Endodermal cell (in vitro differentiated cells): ENCODE data around the gene ANKRD36. TPM values are rescaled to one million over a fixed set of nuclear protein-coding genes. Genes with fewer than 3 reads are reported as not detected.
"Not testable (repeated sequence)": the region's sequence is repeated elsewhere in the genome, so short reads cannot be mapped to it uniquely, and the experiment has no call there.

Experiments
- DNase-seq: peaks from one replicate; pipeline ENCODE4 v3.0.0-alpha.2; 2017
- H3K27ac ChIP-seq: 2 replicates; pipeline ENCODE4 v1.5.1; 2013; ENCODE audit warnings: mild to moderate bottlenecking, low read depth, low read length, moderate library complexity
- H3K27me3 ChIP-seq: 2 replicates; pipeline ENCODE4 v1.6.1; 2013; ENCODE audit warnings: mild to moderate bottlenecking, low read length, moderate library complexity; ENCODE audit not compliant: insufficient read depth, control insufficient read depth, poor library complexity, severe bottlenecking
- H3K36me3 ChIP-seq: 2 replicates; pipeline ENCODE4 v1.7.0; 2013; ENCODE audit warnings: mild to moderate bottlenecking, low read length, moderate library complexity; ENCODE audit not compliant: control insufficient read depth, insufficient read depth
- H3K4me1 ChIP-seq: one replicate; pipeline ENCODE4 v1.7.0; 2013; ENCODE audit warnings: low read length; ENCODE audit not compliant: control insufficient read depth, insufficient read depth
- H3K4me3 ChIP-seq: 2 replicates; pipeline ENCODE4 v1.5.1; 2013; ENCODE audit warnings: mild to moderate bottlenecking, low read length, moderate library complexity
- H3K9ac ChIP-seq: 2 replicates; pipeline ENCODE4 v1.6.1; 2013; ENCODE audit warnings: mild to moderate bottlenecking, low read length, moderate library complexity; ENCODE audit not compliant: poor library complexity, severe bottlenecking; ENCODE audit errors: extremely low read depth
- H3K9me3 ChIP-seq: 2 replicates; pipeline ENCODE4 v1.6.1; 2013; ENCODE audit warnings: mild to moderate bottlenecking, low read length, moderate library complexity; ENCODE audit not compliant: control insufficient read depth
- H3K27ac Mint-ChIP-seq: 2 replicates; pipeline ENCODE4 v1.8.0; 2020; ENCODE audit warnings: mixed read lengths
- H3K27me3 Mint-ChIP-seq: 2 replicates; pipeline ENCODE4 v1.8.0; 2021; ENCODE audit warnings: mild to moderate bottlenecking, mixed read lengths; ENCODE audit not compliant: insufficient read depth
- H3K36me3 Mint-ChIP-seq: 2 replicates; pipeline ENCODE4 v1.8.0; 2020; ENCODE audit warnings: low read depth, mixed read lengths
- H3K4me1 Mint-ChIP-seq: 2 replicates; pipeline ENCODE4 v1.8.0; 2020; ENCODE audit warnings: mixed read lengths
- H3K4me3 Mint-ChIP-seq: 2 replicates; pipeline ENCODE4 v1.8.0; 2020; ENCODE audit warnings: mild to moderate bottlenecking, moderate library complexity, mixed read lengths
- H3K9me3 Mint-ChIP-seq: 2 replicates; pipeline ENCODE4 v1.8.0; 2020; ENCODE audit warnings: mild to moderate bottlenecking, mixed read lengths
- CTCF ChIP-seq: fragments of 200-600 bp; sonication (generic); conservative IDR thresholded peaks from 2 replicates; pipeline ENCODE4 v1.5.0; 2021; ENCODE audit warnings: antibody characterized with exemption, mild to moderate bottlenecking
- whole genome bisulfite sequencing, 2 experiments: methylation state at CpG; one replicate each; pipeline versions ENCODE4 v1.1.5 to v1.1.7; 2013; ENCODE audit warnings: missing lambda C conversion rate in 2 of 2, mixed read lengths in 1 of 2; ENCODE audit not compliant: insufficient coverage in 1 of 2, insufficient read length in 1 of 2; 5-methylcytosine and 5-hydroxymethylcytosine counted together
- total RNA-seq, 2 donors: library from RNA; stranded (reverse); fragmentation: NEBNext Ultra II Directional in 1 of 2; extraction: Animal tissue kit (Norgen Biotek cat#: 25700) in 1 of 2; gene quantifications; 2 replicates in 1 of 2; 3 replicates in 1 of 2; pipeline ENCODE4 v1.2.1, GENCODE V29; 2021

ANKRD36 gene
- total RNA-seq, 2 donors from 2014 or later: 26.8 to 44.8 TPM

GRCh38 chr2:97068074-97068473 is 44.9 kb upstream of the ANKRD36 start:
- Mint-ChIP-seq H3K27ac (no peak overlapping the region), H3K36me3 (no peaks in the 10 kb centered on the region), H3K27me3 (peaks cover 2% of the 10 kb centered on the region), H3K4me3 (no peak overlapping the region), H3K9me3 (peaks cover 12% of the 10 kb centered on the region), H3K4me1 (peaks cover 10% of the 10 kb centered on the region)
- H3K9me3 ChIP-seq: peaks cover 7% of the 10 kb centered on the region
- no peaks in the 10 kb centered on the region for H3K4me1 ChIP-seq
- H3K9ac ChIP-seq: no peak overlapping the region
- TF ChIP-seq CTCF: no peak
- DNase-seq: no peak
- H3K27me3 ChIP-seq: no peaks in the 10 kb centered on the region
- H3K4me3 ChIP-seq: no peak overlapping the region
- 93 to 98% methylated on average over 1 of the region's 1 CpG for WGBS, 2 experiments
- H3K27ac ChIP-seq: no peak overlapping the region
- H3K36me3 ChIP-seq: no peaks in the 10 kb centered on the region

DNA sequence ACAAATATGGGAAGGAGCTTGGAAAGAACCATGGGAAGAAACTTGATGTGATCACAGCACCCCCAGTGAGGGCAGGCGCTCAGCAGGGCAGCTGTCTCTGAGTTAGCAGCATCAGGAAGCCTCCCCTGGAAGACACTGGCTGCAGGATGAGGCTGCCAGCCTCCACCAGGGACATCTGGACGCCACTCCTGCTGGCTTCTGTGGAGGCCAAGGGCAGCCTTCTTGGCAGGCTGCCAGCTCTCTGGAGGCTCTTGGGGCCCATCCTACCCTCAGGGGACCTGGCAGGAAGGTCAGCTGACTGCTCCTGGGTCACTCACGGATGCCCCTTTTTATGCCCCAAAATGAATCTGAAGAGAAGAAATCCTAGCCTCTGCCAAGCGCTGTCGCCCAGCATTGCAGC is 44.2 kb upstream of the ANKRD36 start:
- not testable (repeated sequence) for H3K4me3 ChIP-seq, H3K36me3 ChIP-seq, H3K27me3 ChIP-seq, H3K36me3 Mint-ChIP-seq, H3K4me1 ChIP-seq, DNase-seq, H3K27ac ChIP-seq, H3K27me3 Mint-ChIP-seq, H3K27ac Mint-ChIP-seq, H3K9ac ChIP-seq, H3K4me3 Mint-ChIP-seq, H3K9me3 ChIP-seq
- 94% methylated on average over 2 of the region's 5 CpGs; no CpG with 5 or more reads in 1 of the 2 experiments for WGBS, 2 experiments
- peaks cover 12% of the 10 kb centered on the region for H3K9me3 Mint-ChIP-seq
- peaks cover 11% of the 10 kb centered on the region for H3K4me1 Mint-ChIP-seq

GRCh38 chr2:97070915-97071314 is 42.0 kb upstream of the ANKRD36 start:
- not testable (repeated sequence) for H3K27ac ChIP-seq, H3K9me3 ChIP-seq, H3K36me3 ChIP-seq, H3K9ac ChIP-seq, H3K4me3 Mint-ChIP-seq, H3K36me3 Mint-ChIP-seq, H3K27me3 ChIP-seq, H3K4me3 ChIP-seq, H3K4me1 ChIP-seq, DNase-seq, H3K27me3 Mint-ChIP-seq, H3K27ac Mint-ChIP-seq
- WGBS, 2 experiments: 100% methylated on average over 1 of the region's 3 CpGs; no CpG with 5 or more reads in 1 of the 2 experiments
- Mint-ChIP-seq H3K9me3 (peaks cover 19% of the 10 kb centered on the region), H3K4me1 (peaks cover 10% of the 10 kb centered on the region)

- not testable (repeated sequence) for DNase-seq, H3K4me1 Mint-ChIP-seq, H3K27ac ChIP-seq, H3K4me1 ChIP-seq, H3K27me3 Mint-ChIP-seq, H3K36me3 Mint-ChIP-seq, H3K4me3 ChIP-seq, H3K36me3 ChIP-seq, H3K27ac Mint-ChIP-seq, H3K9me3 Mint-ChIP-seq, H3K9ac ChIP-seq, H3K4me3 Mint-ChIP-seq, H3K27me3 ChIP-seq, H3K9me3 ChIP-seq
- WGBS, 2 experiments: 93% methylated on average over 8 of the region's 8 CpGs; no CpG with 5 or more reads in 1 of the 2 experiments
Measured at GRCh38 chr2:97077213-97077612, 35.7 kb upstream of the ANKRD36 start.

- not testable (repeated sequence) for H3K4me1 ChIP-seq, H3K4me1 Mint-ChIP-seq, H3K36me3 Mint-ChIP-seq, H3K36me3 ChIP-seq, H3K4me3 ChIP-seq, DNase-seq, H3K9me3 ChIP-seq, H3K9me3 Mint-ChIP-seq, H3K4me3 Mint-ChIP-seq, H3K27ac Mint-ChIP-seq, H3K27me3 Mint-ChIP-seq, H3K27ac ChIP-seq, H3K9ac ChIP-seq, H3K27me3 ChIP-seq
- 100% methylated on average over 4 of the region's 10 CpGs; no CpG with 5 or more reads in 1 of the 2 experiments for WGBS, 2 experiments
Measured at GRCh38 chr2:97080855-97081254, 32.1 kb upstream of the ANKRD36 start.
